Glutamatergic neuron (in vitro differentiated cells): ENCODE data around the gene SAYSD1. TPM values are rescaled to one million over a fixed set of nuclear protein-coding genes. Genes with fewer than 3 reads are reported as not detected.

Source experiments
- DNase-seq: peaks from one replicate; pipeline ENCODE4 v3.0.0; 2022
- H3K27ac Mint-ChIP-seq: one replicate; pipeline ENCODE4 v1.8.0; 2020; ENCODE audit warnings: mild to moderate bottlenecking, mixed read lengths, inconsistent platforms; ENCODE audit not compliant: unreplicated experiment
- H3K27me3 Mint-ChIP-seq: one replicate; pipeline ENCODE4 v1.8.0; 2020; ENCODE audit warnings: mild to moderate bottlenecking, moderate library complexity, mixed read lengths, inconsistent platforms; ENCODE audit not compliant: unreplicated experiment
- H3K36me3 Mint-ChIP-seq: one replicate; pipeline ENCODE4 v1.8.0; 2020; ENCODE audit warnings: mild to moderate bottlenecking, mixed read lengths, inconsistent platforms; ENCODE audit not compliant: unreplicated experiment
- H3K4me1 Mint-ChIP-seq: one replicate; pipeline ENCODE4 v1.8.0; 2020; ENCODE audit warnings: mild to moderate bottlenecking, low read depth, mixed read lengths, inconsistent platforms; ENCODE audit not compliant: unreplicated experiment
- H3K4me3 Mint-ChIP-seq: one replicate; pipeline ENCODE4 v1.8.0; 2020; ENCODE audit warnings: mild to moderate bottlenecking, mixed read lengths, inconsistent platforms; ENCODE audit not compliant: unreplicated experiment
- H3K9me3 Mint-ChIP-seq: one replicate; pipeline ENCODE4 v1.8.0; 2020; ENCODE audit warnings: mild to moderate bottlenecking, moderate library complexity, mixed read lengths, inconsistent platforms; ENCODE audit not compliant: unreplicated experiment
- long read RNA-seq: library from polyadenylated mRNA; unstranded; transcript quantifications from one replicate; pipeline ENCODE4 v2.0.0, GENCODE V29; 2020; ENCODE audit not compliant: unreplicated experiment
- total RNA-seq: library from RNA; stranded (reverse); fragmentation: NEBNext Ultra II Directional; extraction: Animal tissue kit (Norgen Biotek cat#: 25700); gene quantifications from one replicate; pipeline ENCODE4 v1.2.1, GENCODE V29; 2021; ENCODE audit not compliant: unreplicated experiment
- TF ChIP-seq, protein P1 (sequence below): fragments of 200-600 bp; sonication (generic); IDR thresholded peaks from one replicate; pipeline ENCODE4 v1.5.0; 2021; ENCODE audit not compliant: partially characterized antibody, unreplicated experiment

Gene SAYSD1, protein sequence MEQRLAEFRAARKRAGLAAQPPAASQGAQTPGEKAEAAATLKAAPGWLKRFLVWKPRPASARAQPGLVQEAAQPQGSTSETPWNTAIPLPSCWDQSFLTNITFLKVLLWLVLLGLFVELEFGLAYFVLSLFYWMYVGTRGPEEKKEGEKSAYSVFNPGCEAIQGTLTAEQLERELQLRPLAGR
- total RNA-seq = 18.4 TPM
- long read RNA-seq, transcript SAYSD1-201 (2 exons, 2,020 nt) = major isoform, 11 of 11 reads
- long read RNA-seq, partial matches to known transcripts = 0 of 11 reads
- long read RNA-seq, other reads (novel, unspliced or antisense) = 0 of 11 reads

DNA sequence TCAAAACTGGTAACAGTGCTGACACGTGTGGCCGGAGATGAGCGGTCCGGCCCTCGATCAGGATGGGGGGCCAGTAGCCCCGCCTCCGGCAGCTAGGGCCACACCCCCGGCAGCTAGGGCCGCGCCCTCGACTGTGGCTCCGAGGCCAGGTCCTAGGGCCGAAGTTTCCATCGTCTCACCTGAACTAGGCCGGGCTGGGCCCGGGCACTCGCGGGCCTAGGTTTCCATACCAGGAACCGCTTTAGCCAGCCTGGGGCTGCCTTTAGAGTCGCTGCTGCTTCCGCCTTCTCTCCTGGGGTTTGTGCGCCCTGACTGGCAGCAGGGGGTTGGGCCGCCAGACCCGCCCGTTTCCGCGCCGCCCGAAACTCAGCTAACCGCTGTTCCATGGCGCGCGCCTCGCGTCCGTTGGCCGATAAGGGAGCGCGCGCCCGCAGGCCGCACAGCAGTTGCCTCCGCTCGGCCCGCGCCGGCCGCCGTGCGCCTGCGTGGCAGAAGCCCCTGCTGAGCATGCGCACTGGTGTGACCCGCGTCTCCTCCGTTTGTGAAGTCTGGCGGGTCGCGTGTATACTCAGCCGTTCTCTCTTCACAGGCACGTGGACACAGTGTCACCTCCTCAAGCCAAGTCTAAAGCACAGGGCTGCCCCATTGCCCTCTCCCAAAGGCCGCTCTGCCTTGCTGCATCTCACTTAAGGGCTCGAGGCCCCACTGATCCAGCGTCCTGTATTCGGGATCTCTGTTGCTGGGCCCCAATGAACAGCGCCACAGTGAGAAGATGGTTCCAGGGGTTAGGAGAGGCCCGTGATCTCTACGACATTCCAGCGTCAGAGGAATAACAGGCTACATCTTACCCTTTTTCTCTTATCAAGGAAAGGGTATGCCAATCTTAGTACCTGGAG is at the start of gene SAYSD1:
Gene SAYSD1 (minus strand): TSS at position 483 of the 896 bp plus-strand sequence. CDS start 97 bp downstream, at position 386.
- Mint-ChIP-seq H3K36me3 (no peaks in the 10 kb centered on the region), H3K4me1 (no peaks in the 10 kb centered on the region), H3K27ac (peak within 1 kb of the TSS; percentile 82), H3K9me3 (no peaks in the 10 kb centered on the region), H3K4me3 (peak within 1 kb of the TSS; percentile 96), H3K27me3 (no peaks in the 10 kb centered on the region)
- TF ChIP-seq, protein P1, sequence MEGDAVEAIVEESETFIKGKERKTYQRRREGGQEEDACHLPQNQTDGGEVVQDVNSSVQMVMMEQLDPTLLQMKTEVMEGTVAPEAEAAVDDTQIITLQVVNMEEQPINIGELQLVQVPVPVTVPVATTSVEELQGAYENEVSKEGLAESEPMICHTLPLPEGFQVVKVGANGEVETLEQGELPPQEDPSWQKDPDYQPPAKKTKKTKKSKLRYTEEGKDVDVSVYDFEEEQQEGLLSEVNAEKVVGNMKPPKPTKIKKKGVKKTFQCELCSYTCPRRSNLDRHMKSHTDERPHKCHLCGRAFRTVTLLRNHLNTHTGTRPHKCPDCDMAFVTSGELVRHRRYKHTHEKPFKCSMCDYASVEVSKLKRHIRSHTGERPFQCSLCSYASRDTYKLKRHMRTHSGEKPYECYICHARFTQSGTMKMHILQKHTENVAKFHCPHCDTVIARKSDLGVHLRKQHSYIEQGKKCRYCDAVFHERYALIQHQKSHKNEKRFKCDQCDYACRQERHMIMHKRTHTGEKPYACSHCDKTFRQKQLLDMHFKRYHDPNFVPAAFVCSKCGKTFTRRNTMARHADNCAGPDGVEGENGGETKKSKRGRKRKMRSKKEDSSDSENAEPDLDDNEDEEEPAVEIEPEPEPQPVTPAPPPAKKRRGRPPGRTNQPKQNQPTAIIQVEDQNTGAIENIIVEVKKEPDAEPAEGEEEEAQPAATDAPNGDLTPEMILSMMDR = no peak
- peak; percentile 94 for DNase-seq

DNA sequence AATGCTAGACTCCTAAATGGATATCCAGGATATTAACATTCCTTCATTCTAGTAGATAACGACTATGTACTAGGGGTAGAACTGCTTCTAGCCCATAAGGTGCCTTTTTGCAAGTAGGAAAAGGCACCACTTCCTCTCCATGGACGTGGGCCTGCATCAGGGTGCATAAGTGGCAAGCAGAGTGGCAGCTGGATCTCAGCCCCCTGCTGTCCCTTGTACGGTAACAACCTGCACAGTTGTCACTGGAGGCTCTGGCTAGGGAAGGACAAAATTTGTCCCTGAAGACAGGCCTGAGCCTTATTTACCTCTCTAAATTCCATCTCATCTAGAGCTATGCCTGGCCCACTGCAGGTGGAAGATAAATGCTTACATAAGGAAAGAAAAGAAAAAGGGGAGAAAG is 42.5 kb upstream of the SAYSD1 start:
- peaks cover 2% of the 10 kb centered on the region for H3K27me3 Mint-ChIP-seq
- H3K9me3 Mint-ChIP-seq = no peaks in the 10 kb centered on the region
- TF ChIP-seq, protein P1 = no peak
- peaks cover 4% of the 10 kb centered on the region for H3K4me1 Mint-ChIP-seq
- no peaks in the 10 kb centered on the region for H3K36me3 Mint-ChIP-seq
- H3K27ac Mint-ChIP-seq = no peak overlapping the region
- no peak for DNase-seq
- H3K4me3 Mint-ChIP-seq = no peak overlapping the region

DNA sequence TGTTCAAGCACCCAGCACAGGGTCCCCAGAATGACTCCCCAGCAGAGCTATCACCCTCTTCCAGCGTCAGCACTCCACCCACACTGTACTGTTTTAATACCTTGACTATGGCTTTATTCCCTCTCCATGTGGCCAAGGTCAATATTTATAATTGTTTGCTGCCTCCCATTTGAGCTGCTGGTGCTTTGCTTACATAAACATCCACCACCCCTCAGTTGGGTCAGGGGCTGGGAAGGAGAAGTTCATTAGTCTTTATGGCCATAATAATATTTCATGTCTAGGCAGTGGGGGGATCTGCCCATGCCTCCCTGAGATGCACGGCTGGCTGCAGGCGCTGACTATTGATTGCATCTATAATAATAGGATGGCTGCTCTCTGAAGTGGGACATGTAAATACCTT is 41.8 kb upstream of the SAYSD1 start:
- H3K4me3 Mint-ChIP-seq = no peak overlapping the region
- H3K9me3 Mint-ChIP-seq = no peaks in the 10 kb centered on the region
- H3K27ac Mint-ChIP-seq = no peak overlapping the region
- no peak for DNase-seq
- no peaks in the 10 kb centered on the region for H3K36me3 Mint-ChIP-seq
- peaks cover 3% of the 10 kb centered on the region for H3K27me3 Mint-ChIP-seq
- peaks cover 4% of the 10 kb centered on the region for H3K4me1 Mint-ChIP-seq
- TF ChIP-seq, protein P1 = no peak

DNA sequence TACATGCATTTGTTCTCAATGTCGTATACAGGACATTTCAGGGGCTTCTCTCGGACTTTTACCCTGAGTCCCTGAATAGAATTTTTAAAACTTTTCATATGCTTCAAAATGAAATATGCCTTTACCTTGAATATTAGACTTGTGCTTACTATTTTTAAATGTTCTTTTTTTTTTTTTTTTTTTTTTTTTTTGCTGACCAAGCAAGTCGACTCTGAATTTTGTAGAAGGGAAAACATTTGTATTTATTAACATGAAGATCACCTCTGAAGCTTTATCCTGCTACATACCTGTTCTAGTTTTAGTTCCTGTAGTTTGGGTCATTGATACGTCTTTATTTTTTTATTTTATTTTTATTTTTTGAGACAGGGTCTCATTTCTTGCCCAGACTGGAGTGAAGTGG is 39.7 kb upstream of the SAYSD1 start:
- Mint-ChIP-seq H3K27ac (no peak overlapping the region), H3K9me3 (no peaks in the 10 kb centered on the region), H3K4me1 (peaks cover 4% of the 10 kb centered on the region), H3K36me3 (no peaks in the 10 kb centered on the region), H3K4me3 (no peak overlapping the region), H3K27me3 (peaks cover 2% of the 10 kb centered on the region)
- TF ChIP-seq, protein P1 = no peak
- no peak for DNase-seq
